Bronchial epithelial cell (primary cell): ENCODE data around the gene HMGCS2. TPM values are rescaled to one million over a fixed set of nuclear protein-coding genes. Genes with fewer than 3 reads are reported as not detected.

Experiments used
- DNase-seq: peaks from one replicate; pipeline ENCODE4 v3.0.0-alpha.2; 2010; ENCODE audit warnings: low read depth
- FAIRE-seq: peaks from 2 replicates; lab custom pipeline; 2011; peaks lifted over from hg19 to GRCh38; lab: Jason Lieb, UNC
- H3K27me3 ChIP-seq: 2 replicates; pipeline ENCODE4 v1.5.1; 2011; ENCODE audit warnings: low read length; ENCODE audit not compliant: control insufficient read depth, insufficient read depth
- H3K36me3 ChIP-seq: 2 replicates; pipeline ENCODE4 v1.5.1; 2011; ENCODE audit warnings: low read length; ENCODE audit not compliant: control insufficient read depth, insufficient read depth
- H3K4me3 ChIP-seq: 2 replicates; pipeline ENCODE4 v1.5.1; 2011; ENCODE audit warnings: mild to moderate bottlenecking, low read depth, low read length, control low read depth
- CTCF ChIP-seq: IDR thresholded peaks from 2 replicates; pipeline ENCODE4 v1.5.1; 2011; ENCODE audit warnings: mild to moderate bottlenecking, moderate library complexity, low read length, control low read depth, inconsistent platforms; ENCODE audit not compliant: insufficient read depth, severe bottlenecking
- total RNA-seq: library from RNA; depleted of rRNA; stranded (reverse); fragments of >200 nt; gene quantifications from 2 replicates; pipeline ENCODE4 v1.2.1, GENCODE V29; 2014

Gene HMGCS2
- total RNA-seq, 1 donor from 2014 or later, result 0.26 TPM

- no peak for TF ChIP-seq CTCF
- Histone ChIP-seq H3K36me3 (peaks cover 14% of the 10 kb centered on the region), H3K27me3 (no peaks in the 10 kb centered on the region), H3K4me3 (no peak overlapping the region)
- DNase-seq, result no peak
- no peak for FAIRE-seq
Measured at GRCh38 chr1:119742677-119743076, 26.0 kb downstream of the HMGCS2 start.

GRCh38 chr1:119742202-119742601 lies 26.5 kb downstream of the HMGCS2 start:
- Histone ChIP-seq H3K27me3 (no peaks in the 10 kb centered on the region), H3K36me3 (peaks cover 15% of the 10 kb centered on the region), H3K4me3 (no peak overlapping the region)
- FAIRE-seq (no peak), DNase-seq (no peak)
- TF ChIP-seq CTCF, result no peak

GRCh38 chr1:119740896-119741780 lies 27.6 kb downstream of the HMGCS2 start:
- H3K27me3 ChIP-seq, result no peaks in the 10 kb centered on the region
- FAIRE-seq (no peak), DNase-seq (no peak)
- peaks cover 22% of the 10 kb centered on the region for H3K36me3 ChIP-seq
- no peak for TF ChIP-seq CTCF
- H3K4me3 ChIP-seq, result no peak overlapping the region

GRCh38 chr1:119740261-119740660 lies 28.4 kb downstream of the HMGCS2 start:
- DNase-seq, result no peak
- Histone ChIP-seq H3K36me3 (peaks cover 29% of the 10 kb centered on the region), H3K27me3 (no peaks in the 10 kb centered on the region), H3K4me3 (no peak overlapping the region)
- no peak for FAIRE-seq
- no peak for TF ChIP-seq CTCF

- Histone ChIP-seq H3K4me3 (no peak overlapping the region), H3K36me3 (peaks cover 35% of the 10 kb centered on the region), H3K27me3 (no peaks in the 10 kb centered on the region)
- no peak for FAIRE-seq
- DNase-seq, result no peak
- no peak for TF ChIP-seq CTCF
Measured at GRCh38 chr1:119739150-119739549, 29.6 kb downstream of the HMGCS2 start.
